GM19324 (cell line): ENCODE results near the gene DUSP3.

ENCODE experiments used
- ATAC-seq: cut with Tn5 transposase; IDR thresholded peaks from one replicate; pipeline ENCODE4 v1.9.1; 2021; ENCODE audit warnings: mild to moderate bottlenecking, moderate library complexity; ENCODE audit not compliant: unreplicated experiment, low FRiP score

Gene DUSP3

DNA sequence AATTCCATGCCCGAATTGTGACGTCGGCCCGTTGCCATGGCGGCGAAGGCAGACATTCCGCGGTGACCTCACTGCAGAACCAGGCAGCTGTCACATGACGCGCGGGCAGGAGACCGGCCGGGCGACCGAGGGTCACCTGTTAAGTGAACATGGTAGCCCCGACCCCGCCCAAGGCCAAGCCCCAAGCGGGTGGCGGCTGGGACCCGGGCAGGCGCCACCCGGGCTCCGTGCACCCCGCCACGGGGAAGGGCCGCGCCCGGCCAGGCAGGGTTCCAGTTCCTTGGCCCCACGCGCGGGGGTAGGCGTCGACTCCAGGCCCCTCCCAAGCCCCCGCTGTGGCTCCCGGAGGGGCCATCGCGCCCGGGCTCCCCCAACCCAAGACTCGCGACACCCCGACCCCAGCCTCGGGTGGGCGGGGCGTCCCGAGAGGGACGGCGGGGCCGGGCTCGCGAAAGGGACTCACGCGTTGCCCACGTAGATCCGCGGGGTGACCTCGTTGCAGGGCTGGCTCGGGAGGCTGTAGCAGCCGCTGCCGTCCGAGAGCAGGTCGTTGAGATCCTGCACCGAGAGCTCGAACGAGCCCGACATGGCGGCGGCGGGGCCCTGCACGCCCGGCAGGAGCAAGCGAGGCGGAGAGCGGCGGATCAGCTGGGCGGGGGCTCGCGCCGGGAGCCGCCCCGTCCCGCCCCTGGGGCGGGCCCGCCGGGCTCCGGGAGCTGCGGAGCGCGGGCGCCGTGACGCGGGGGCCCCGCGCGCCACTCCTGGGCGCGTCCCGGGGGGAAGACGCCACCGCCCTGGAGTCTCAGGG, at the start of gene DUSP3:
Gene DUSP3 (minus strand): TSS at position 641 of the 808 bp plus-strand sequence. CDS start 53 bp downstream, at position 588.
- peak; percentile 76 for ATAC-seq

DNA sequence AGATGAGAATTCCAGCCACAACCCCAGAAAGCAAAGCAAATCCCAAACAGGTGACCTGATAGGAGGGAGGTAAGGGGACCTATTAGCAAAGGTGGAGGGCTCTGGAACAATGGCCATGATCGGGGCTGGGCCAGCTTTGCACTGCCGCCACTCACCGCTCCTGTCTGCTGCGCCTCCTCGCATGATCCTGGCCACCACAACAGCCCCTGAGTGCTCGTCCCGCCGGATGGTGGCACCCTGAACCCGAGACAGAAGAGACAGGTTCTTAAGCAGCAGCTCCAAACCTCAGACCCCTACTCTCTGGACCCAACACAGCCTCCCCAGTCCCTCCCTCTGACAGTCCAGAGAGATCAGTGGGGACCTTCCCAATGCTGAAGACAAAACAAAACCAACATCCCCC, 48.8 kb upstream of the DUSP3 start:
- no peak for ATAC-seq

DNA sequence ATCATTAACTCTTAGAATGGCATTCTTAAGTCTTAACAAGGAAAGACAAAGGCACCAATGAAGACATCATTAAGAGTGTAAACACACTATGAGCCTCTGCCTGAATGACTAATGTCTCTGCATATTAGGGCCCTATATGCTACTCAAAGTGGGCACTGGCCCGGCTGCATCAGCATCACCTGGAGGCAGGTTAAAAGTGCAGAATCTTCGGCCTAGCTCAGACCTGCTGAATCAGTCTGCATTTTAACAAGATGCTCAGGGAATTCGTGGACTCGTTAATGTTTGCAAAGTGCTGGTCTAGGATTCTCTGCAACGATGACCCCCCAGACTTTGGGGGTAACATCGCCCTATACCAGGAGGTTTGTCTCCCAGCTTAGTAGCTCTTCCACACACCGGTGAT, 47.4 kb upstream of the DUSP3 start:
- ATAC-seq: no peak

DNA sequence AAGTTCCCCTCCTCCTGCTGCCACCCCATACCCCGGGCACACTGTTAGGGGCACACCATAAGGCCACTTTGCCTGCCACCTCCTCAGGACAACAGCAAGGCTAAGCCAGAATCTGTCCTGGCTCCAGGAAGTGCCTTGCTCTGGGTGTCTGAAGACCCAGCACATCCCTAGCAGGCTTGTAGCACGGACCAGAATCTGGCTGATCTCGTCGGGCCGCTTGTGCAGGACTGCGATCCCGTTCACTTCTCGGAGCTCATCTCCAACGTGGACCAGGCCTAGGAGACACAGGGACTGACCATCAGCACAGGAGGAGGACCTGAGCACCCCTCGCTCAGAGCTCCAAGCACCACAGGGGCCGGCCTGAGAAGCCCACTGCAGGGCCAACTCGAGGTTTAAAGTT, 46.8 kb upstream of the DUSP3 start:
- no peak for ATAC-seq

DNA sequence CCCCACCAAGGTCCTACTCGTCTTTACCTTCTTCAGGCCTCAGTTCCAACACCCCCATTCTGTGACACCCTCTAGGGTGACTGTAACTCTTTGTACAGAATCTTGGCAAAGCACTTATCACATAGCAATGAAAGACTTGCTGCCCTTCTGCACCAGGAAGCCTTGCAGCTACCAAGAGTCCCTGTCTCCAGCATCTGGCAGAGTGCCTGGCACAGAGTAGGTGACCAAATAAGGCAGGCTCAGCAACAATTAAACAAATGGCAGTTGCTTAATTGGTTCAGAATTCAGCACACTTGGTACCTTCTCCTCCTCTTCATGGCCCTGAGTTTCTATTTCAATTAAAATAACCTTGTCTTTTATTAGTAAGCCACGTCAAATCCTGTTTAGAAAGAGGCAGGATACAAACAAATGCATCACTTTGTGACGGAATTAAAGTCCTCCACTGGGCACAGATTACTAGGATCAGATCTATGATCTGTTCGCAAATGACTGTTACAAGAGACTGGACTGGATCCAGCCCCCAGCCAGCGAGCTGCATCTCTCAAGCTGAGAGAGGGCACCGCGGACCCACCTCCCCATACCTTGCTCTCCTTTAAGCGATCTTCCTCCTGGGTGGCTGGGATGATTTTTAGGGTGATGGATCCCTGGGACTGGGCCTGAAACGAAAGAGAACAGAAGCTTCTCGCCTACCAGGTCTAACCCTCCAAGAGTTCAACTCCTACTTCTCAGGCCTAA, 44.7 kb upstream of the DUSP3 start:
- ATAC-seq: no peak

DNA sequence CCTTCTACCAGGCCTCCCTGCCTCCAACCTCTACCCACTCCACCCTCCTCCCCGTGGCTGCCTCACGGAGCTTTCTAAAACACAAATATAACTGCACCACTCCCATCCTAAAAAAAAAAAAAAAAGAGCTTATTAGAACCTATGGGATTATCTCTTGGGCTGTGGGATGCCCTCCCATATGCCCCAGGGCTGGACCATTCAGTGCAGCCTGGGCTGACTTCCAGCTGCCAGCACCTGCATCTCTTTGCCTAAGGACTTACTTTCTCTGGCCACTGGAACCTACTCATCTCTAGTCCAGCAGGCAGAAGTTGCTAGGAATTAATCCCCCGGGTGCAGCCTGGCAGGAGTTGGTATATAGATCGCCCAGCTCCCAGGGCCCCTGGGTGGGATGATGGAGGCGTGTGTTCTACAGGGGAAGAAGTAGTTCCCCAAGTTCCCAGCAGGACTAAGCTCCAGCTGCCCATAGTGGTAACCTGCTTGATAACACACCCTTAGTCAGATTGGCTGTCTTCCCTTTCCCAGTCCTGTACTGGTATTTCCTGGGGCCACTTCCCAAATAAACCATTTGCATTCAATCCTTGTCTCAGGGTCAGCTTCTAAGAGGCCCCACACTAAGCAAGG, 43.9 kb upstream of the DUSP3 start:
- no peak for ATAC-seq

DNA sequence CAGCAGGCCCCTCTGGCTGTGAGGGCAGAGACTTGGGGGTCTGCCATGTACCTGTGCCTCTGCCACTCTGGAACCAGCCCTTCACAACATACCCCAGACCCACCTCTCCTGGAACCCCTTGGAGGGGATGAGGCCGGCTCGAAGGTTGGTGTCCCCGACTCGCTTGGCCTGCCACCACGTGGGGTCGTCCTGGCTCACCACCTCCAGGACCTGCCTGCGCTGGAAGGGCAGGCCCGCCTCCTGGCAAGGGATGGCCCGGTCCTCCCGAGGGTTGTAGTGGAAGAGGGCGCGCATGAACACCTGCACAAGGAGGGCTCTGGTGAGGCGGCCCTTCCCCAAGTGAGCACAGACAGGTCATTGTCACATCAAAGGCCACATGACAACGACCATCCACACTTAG, 42.0 kb upstream of the DUSP3 start:
- ATAC-seq: no peak

DNA sequence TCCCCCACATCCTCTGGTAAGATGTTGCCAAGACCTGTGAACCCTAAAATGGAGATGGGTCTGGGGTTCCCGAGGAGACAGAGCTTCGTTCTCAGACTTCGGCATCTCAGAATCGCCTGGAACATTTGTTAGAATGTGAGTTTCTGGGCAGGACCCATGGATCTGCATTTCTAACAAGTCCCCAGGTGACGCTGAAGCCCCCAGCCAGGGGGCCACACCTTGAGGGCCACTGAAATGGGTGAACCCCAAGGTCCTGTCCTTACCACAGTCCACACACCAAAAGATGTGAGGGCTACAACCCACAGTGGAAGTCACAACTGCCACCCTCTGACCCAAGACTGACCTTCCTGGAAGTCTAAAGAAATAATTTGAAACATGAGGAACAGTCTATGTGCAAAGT, 40.2 kb upstream of the DUSP3 start:
- ATAC-seq: no peak

DNA sequence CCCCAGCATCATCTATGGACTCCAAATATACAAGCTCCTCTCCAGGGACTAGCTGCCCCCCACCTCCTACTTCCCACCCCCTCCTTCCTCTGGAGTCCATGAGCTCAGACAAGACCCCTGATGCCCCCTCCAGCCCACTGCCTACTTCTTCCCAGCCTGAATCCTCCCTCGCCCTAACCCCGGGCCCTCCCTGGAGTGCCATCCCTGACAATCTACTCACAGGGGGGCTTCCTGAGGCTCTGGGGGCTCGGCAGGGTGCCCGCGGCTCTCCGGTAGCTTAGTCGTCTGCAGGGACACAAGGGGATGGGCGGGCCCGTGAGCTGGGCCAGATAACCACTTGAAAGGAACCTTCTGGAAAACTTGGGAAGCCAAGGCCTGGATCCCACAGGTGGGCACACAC, 39.0 kb upstream of the DUSP3 start:
- no peak for ATAC-seq

DNA sequence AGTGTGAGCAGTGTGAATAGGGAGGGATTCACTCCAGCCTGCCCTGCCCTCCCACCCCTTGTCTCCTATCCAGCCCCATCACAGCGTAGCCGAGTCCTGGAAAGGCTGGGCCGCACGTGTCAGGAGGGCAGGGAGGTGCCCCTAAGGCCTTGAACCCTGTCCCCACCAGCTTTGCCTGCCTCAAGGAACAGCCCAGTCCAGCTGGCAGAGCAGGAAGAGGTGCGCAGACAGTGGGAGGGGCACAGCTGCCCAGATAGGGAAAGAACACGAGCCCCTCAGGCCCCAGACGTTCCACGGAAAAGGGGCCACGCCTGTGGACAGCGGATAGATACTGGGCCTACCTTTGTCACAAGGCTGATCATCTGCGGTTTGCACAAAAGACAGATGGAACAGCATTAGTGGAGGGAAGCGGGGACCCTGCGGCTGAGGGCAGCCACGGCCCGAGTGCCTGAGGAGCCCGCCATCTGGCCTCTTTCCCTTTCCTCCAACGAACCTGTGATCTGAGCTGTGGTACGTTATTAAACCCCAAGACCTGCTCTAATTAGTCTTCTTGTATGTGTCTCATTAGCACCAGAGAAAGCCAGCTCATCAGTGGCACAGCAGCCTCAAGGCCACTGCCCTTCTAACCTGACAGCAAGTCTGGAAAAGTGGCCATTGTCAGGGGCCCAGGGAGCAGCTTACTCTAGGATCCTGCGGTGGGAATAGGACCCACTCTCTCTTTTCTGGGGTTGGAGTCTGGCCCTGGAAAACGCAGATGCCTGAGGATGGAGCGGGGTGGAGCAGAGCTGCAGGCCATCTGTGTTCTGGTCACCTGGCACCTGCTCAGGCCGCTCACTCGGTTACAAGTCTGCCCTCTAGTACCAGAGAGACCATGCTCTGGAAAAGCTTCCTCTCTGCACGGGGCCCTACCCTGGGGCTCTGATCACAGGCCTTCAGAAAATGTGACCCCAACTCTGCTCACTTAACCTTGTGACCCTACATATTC, 37.9 kb upstream of the DUSP3 start:
- no peak for ATAC-seq

DNA sequence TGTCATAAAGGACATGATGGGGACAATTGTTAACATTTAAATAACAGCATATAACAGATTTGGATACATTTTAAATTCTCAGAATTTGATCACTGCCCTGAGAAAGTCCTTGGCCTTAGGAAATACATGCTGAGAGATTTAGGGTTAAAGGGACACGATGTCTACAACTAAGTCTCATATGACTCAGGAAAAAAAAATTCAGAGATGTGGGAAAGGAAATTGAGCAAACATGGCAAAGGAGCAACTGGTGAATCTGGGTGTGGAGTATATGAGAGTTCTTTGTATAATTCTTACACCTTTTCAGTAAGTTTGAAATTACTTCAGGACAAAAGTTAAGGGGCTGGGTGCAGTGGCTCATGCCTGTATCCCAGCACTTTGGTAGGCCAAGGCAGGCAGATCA, 35.9 kb upstream of the DUSP3 start:
- no peak for ATAC-seq

DNA sequence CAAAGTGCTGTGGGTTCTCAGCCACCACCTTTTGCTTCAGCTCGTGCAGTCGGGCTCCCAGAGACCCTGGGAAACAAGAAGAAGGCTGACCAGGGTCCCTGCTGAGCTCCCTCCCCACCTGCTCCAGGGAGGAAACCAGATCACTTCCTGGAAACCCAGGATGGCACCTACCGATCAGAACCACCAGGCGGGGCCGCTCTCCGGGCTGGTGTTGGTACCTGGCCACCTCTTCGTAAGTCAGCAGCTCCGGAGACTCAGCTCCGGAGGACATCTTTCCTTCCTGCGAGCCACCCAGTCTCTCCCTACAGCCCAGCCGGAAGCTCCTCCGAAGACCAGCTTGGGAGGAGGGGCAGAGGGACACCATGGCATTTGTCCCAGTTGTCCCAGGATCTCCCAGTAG, 35.2 kb upstream of the DUSP3 start:
- no peak for ATAC-seq

DNA sequence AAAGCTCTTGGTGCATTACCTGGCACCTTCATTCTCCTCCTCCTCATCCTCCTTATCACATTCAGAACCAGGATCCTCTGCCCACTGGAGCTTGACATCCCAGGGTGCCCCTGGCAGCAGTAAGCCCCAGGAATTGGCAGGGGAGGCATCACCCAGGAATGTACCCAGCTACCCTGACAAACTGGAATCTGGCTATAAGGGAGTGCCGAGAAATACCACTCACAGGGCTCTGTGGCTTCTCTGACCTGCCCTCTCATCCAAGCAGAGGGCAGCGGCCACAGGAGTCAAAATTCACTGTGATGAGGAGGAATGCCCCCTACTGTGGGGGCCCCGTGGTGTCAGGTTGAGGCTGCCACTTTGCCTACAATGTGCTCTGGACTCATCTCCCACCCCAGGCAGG, 34.6 kb upstream of the DUSP3 start:
- no peak for ATAC-seq

DNA sequence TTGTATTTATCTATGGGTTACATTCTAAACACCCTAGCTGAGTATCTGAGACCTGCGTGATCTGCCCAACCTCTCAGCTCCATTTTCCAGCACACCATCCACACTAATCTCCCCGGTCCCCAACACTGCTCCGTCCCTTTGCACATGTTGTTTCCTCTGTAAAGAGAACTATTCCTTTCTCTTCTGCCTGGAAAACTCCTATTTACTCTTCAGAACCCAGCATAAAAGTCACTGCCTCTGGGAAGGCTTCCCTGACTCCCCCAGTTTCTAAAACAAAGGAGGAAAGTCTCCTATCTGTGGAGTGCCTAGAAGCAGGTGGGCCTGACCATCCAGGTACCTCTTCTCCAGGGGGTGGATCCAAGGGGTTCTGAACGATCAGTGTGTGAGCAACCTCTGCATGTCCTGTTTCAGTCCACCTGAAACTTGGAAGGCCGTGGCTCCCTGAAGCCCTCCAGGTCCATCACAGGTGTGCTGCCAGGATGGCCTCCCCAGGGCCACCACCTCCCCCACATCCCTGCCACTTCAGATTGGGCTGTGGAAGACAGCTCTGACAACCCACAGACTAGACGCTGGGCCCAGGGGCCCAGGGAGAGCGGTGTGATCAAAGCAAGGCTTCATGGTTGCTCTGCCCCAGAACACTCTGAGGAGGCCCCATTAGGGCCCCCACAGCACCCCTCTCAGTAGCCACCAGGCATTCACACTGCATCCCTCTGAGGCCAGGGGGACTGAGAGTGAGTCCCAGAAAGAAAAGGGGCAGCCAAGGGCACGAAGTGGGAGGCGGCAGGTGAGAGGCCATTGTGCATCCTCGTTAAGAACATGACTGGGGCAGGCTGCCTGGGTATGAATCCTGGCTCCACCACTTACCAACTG, 33.9 kb upstream of the DUSP3 start:
- no peak for ATAC-seq

DNA sequence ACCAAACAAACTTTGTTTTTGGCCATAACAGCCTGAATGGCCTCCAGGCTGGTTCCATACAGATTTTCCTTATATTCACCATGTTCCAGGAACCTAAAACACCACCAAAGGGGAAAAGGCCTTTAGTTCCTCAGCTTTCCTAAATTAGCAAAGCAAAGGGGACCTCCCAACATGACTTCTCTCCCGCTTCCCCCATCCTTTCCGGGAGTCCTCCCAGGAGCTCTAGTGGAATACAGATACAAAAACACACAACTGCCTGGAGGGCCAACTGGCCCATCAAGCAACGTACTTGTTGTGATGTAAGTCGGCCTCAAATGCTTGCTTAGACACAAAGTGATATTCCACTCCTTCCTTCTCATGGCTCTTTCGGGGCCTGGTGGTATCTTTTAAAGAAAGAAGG, 32.0 kb upstream of the DUSP3 start:
- ATAC-seq: no peak

DNA sequence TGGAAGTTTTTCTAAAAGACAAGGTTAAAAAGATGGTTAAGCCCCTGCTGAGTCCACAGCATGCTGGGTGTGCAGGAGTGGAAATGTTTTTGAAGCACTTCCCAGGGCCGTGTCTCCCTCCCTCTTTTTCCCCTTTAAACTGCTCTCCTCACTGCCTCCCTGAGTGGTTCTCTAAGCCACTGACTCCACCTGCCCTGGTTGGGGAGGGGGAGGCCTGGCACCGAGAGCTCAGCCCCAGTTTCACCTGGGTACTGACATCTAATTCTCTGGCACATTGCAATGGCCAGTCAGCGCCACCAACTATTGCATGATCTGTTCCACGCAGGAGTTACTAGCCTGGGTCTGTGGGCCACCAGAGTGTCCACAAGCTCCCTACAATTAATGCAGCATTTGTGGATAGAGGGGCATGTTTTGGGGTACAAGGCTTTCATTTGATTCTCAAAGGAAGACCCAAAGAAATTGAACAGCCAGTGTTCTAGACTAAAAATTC, 31.5 kb upstream of the DUSP3 start:
- no peak for ATAC-seq

DNA sequence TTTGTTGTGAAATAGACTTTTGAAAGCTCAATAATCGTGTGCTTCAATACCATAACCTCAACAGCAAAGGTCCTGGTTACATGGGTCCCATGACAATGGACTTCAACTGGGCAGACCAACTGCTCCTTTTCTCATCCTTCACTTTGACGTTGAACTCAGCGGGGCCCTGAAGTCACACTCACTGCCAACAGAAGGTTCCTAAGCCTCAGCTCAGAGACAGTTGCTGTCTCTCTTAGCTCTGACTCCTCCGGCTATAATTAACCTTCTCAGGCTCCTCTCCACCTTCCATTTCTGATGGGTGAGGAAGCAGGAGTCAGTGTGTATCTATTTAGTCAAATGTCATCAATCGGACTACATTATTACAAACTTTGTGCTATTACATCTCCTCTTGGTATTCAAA, 30.3 kb upstream of the DUSP3 start:
- ATAC-seq: no peak

DNA sequence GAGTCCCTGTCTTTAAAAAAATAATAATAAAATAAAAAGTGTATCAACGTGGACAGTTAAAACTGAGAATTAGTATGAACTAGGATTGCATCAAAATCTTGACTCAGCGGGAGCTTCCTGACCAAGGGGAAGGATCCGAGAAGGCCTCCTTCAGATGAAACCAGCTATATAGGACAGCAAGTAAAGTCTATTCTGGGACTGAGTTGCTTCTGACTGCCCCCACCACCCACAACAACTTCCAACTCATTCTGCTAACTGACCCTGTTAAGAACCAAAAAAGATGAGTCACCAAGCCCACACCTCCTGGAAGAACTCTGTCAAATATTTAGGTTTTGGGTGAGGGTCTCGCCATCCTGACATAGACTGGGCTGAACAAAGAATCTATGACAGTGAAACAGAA, 29.3 kb upstream of the DUSP3 start:
- ATAC-seq: no peak

DNA sequence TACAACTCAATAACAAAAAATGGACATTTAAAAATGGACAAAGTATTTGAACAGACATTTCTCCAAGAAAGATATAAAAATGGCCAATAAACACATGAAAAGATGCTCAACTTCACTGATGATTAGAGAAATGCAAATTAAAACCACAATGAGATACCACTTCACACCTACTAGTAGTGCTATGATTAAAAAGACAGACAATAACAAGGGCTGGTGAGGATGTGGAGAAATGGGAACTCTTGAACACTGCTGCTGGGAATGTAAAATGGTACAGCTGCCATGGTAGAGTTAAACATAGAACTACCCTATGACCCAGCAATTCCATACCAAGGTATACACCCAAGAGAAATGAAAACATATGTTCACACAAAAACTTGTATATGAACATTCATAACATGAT, 26.3 kb upstream of the DUSP3 start:
- ATAC-seq: no peak
